DND-41 (cell line): ENCODE data around the gene VWA8.

Experiments used
- EZH2 ChIP-seq: IDR thresholded peaks from 3 replicates; pipeline ENCODE4 v1.6.1; 2012; ENCODE audit warnings: borderline replicate concordance, low read depth, mild to moderate bottlenecking, moderate library complexity, low read length, inconsistent platforms; ENCODE audit not compliant: severe bottlenecking
- TF ChIP-seq, protein P1 (sequence below): IDR thresholded peaks from 2 replicates; pipeline ENCODE4 v1.5.1; 2012; ENCODE audit warnings: borderline replicate concordance, low read length, moderate library complexity, mild to moderate bottlenecking; ENCODE audit not compliant: poor library complexity, severe bottlenecking; ENCODE audit errors: extremely low read depth

DNA sequence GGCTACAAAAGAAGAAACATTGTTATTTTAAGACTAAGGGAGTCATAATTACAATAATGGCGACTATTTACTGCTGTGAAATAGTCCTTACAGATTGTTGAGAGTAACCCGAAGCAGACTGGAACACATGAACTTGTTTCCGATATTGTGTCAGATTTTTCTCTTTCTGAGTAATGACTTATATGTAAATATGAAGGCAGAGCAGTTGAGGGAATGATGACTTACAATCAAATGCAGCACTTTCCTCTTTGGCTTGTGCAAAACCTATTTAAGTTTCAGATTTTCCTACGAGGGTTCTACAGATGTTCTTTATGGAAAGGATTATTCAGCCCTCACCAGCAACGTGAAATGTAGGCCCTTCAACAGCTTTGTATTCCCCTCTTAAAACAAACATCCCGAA is 304.9 kb downstream of the VWA8 start:
- TF ChIP-seq, protein P1, sequence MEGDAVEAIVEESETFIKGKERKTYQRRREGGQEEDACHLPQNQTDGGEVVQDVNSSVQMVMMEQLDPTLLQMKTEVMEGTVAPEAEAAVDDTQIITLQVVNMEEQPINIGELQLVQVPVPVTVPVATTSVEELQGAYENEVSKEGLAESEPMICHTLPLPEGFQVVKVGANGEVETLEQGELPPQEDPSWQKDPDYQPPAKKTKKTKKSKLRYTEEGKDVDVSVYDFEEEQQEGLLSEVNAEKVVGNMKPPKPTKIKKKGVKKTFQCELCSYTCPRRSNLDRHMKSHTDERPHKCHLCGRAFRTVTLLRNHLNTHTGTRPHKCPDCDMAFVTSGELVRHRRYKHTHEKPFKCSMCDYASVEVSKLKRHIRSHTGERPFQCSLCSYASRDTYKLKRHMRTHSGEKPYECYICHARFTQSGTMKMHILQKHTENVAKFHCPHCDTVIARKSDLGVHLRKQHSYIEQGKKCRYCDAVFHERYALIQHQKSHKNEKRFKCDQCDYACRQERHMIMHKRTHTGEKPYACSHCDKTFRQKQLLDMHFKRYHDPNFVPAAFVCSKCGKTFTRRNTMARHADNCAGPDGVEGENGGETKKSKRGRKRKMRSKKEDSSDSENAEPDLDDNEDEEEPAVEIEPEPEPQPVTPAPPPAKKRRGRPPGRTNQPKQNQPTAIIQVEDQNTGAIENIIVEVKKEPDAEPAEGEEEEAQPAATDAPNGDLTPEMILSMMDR, result no peak
- TF ChIP-seq EZH2, result no peak
